OCI-LY7 (cell line): ENCODE measurements around the gene STK4. TPM values are rescaled to one million over a fixed set of nuclear protein-coding genes. Genes with fewer than 3 reads are reported as not detected.

ENCODE experiments used
- BruUV-seq: library from RNA; stranded (reverse); fragments of 400-500 nt; replicated peaks from 2 replicates; lab custom pipeline; 2021; lab: Mats Ljungman, UMichigan
- CTCF ChIA-PET: fragments of 300-600 bp; sonication (Branson Sonifier 250); formaldehyde crosslinking; loops from one replicate; lab custom pipeline; 2022; ENCODE audit warnings: antibody characterized with exemption; ENCODE audit not compliant: unreplicated experiment; lab: Charles Lee
- POLR2A ChIA-PET: fragments of 300-600 bp; sonication (Branson Sonifier 250); formaldehyde crosslinking; loops from one replicate; lab custom pipeline; 2022; ENCODE audit warnings: antibody characterized with exemption; lab: Charles Lee
- DNase-seq: peaks from one replicate; pipeline ENCODE4 v3.0.0-alpha.2; 2015; ENCODE audit warnings: low spot score
- H2AFZ ChIP-seq: fragments of 200-600 bp; sonication (generic), shearing (Covaris generic); 2 replicates; pipeline ENCODE4 v1.6.1; 2014; ENCODE audit warnings: mild to moderate bottlenecking, antibody characterized with exemption, low read length, moderate library complexity
- H3K27ac ChIP-seq: fragments of 200-600 bp; sonication (generic); 2 replicates; pipeline ENCODE4 v1.5.1; 2014; ENCODE audit warnings: mixed run types, low read depth, mild to moderate bottlenecking, moderate library complexity, low read length, inconsistent platforms; ENCODE audit not compliant: poor library complexity, severe bottlenecking
- H3K36me3 ChIP-seq: fragments of 200-600 bp; sonication (generic); 2 replicates; pipeline ENCODE4 v1.6.1; 2014; ENCODE audit warnings: mild to moderate bottlenecking, antibody characterized with exemption, low read length, moderate library complexity, mixed read lengths; ENCODE audit not compliant: insufficient read depth
- H3K4me1 ChIP-seq: fragments of 200-600 bp; sonication (generic); 2 replicates; pipeline ENCODE4 v1.5.1; 2014; ENCODE audit warnings: mild to moderate bottlenecking, low read length; ENCODE audit not compliant: insufficient read depth, poor library complexity, severe bottlenecking
- H3K4me2 ChIP-seq: fragments of 200-600 bp; sonication (generic); 2 replicates; pipeline ENCODE4 v1.6.1; 2014; ENCODE audit warnings: mild to moderate bottlenecking, low read length
- H3K4me3 ChIP-seq: fragments of 200-600 bp; sonication (generic); 2 replicates; pipeline ENCODE4 v1.5.1; 2014; ENCODE audit warnings: mild to moderate bottlenecking, low read depth, low read length; ENCODE audit not compliant: poor library complexity, severe bottlenecking
- H3K79me2 ChIP-seq: fragments of 200-600 bp; sonication (generic); 2 replicates; pipeline ENCODE4 v1.6.1; 2016; ENCODE audit warnings: low read depth, mild to moderate bottlenecking, low read length, moderate library complexity, mixed read lengths; ENCODE audit not compliant: insufficient read depth
- H3K9me2 ChIP-seq: fragments of 200-600 bp; sonication (generic); 2 replicates; pipeline ENCODE4 v1.6.1; 2016; ENCODE audit warnings: mild to moderate bottlenecking, low read length, mixed read lengths; ENCODE audit not compliant: insufficient read depth
- H3K9me3 ChIP-seq: fragments of 200-600 bp; sonication (generic); 2 replicates; pipeline ENCODE4 v1.6.1; 2014; ENCODE audit warnings: mild to moderate bottlenecking, mixed run types, low read length, mixed read lengths
- H4K20me1 ChIP-seq: fragments of 200-600 bp; sonication (generic); 2 replicates; pipeline ENCODE4 v1.6.1; 2014; ENCODE audit warnings: mild to moderate bottlenecking, antibody characterized with exemption, low read length, moderate library complexity, mixed read lengths; ENCODE audit not compliant: insufficient read depth
- EZH2phosphoT487 ChIP-seq: fragments of 200-600 bp; sonication (generic); IDR thresholded peaks from 2 replicates; pipeline ENCODE4 v1.6.1; 2018; ENCODE audit warnings: low read depth, borderline replicate concordance, mild to moderate bottlenecking, mixed run types, antibody characterized with exemption, low read length, moderate library complexity, mixed read lengths
- intact Hi-C: fragments of 100-400 bp; cut with micrococcal nuclease; formaldehyde crosslinking; loops from one replicate; pipeline ENCODE4 v1.10.0; 2022; ENCODE audit not compliant: unreplicated experiment
- total RNA-seq, 2 experiments: library from RNA; depleted of rRNA in 1 of 2; stranded (reverse); fragments of >200 nt in 1 of 2; shearing (Covaris generic) in 1 of 2; gene quantifications; 2 replicates each; pipeline ENCODE4 v1.2.3, GENCODE V29; 2014 to 2022
- TF ChIP-seq, protein P1 (sequence below): fragments of 200-600 bp; sonication (generic); conservative IDR thresholded peaks from 2 replicates; pipeline ENCODE4 v1.5.1; 2014; ENCODE audit warnings: mild to moderate bottlenecking, antibody characterized with exemption, low read length, moderate library complexity, mixed read lengths

STK4 gene
- total RNA-seq, 2 experiments from 2014 or later: 67.9 to 140 TPM

DNA sequence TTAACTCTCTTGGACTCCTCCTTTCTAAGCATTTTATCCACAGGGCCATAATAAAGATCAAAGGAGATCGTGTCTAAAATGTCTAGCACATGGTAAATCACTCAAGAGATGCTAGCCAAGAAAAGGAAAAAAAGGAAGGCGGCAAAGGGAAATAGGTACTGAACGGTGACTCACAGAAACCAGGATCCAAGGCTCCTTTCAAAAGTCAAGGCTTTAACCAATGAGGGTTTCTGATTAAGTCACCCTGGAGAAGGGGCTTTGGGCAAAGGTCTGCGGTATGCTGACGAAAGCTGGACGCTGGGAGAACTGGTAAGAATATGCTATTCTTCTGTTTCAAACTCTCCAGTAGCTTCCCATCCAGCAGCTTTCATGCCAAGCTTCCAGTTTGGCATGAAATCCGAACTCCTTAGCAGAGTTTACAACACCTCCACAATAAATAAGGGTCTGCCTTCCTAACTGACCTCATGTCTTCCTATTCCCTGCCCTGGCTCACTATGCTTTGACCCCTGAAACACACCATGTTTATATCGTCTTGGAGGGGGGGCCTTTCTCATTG lies 7.2 kb upstream of the STK4 start:
- DNase-seq: no peak
- Histone ChIP-seq H3K4me2 (peak overlapping the region; percentile 82), H3K27ac (no peak overlapping the region), H3K9me2 (no peaks in the 10 kb centered on the region), H3K9me3 (no peaks in the 10 kb centered on the region), H3K4me3 (peak overlapping the region; percentile 81), H3K36me3 (peaks cover 45% of the 10 kb centered on the region), H3K4me1 (peaks cover 62% of the 10 kb centered on the region), H3K79me2 (peaks cover 37% of the 10 kb centered on the region), H4K20me1 (peaks cover 5% of the 10 kb centered on the region; the same call in 1 of the 2 replicates), H2AFZ (no peak overlapping the region)
- intact Hi-C loops: no loop called here
- CTCF ChIA-PET: interaction anchor here (0.9 kb wide), 1 partner anchor 308 kb away, joined by 3 read pairs; the partner anchor contains the start of gene ADA
- POLR2A ChIA-PET: interaction anchor here (0.6 to 2.8 kb wide), 5 partner anchors 11 to 18 kb away, joined by 4 to 17 read pairs (median 5); no protein-coding TSS in a partner anchor
- TF ChIP-seq, protein P1, sequence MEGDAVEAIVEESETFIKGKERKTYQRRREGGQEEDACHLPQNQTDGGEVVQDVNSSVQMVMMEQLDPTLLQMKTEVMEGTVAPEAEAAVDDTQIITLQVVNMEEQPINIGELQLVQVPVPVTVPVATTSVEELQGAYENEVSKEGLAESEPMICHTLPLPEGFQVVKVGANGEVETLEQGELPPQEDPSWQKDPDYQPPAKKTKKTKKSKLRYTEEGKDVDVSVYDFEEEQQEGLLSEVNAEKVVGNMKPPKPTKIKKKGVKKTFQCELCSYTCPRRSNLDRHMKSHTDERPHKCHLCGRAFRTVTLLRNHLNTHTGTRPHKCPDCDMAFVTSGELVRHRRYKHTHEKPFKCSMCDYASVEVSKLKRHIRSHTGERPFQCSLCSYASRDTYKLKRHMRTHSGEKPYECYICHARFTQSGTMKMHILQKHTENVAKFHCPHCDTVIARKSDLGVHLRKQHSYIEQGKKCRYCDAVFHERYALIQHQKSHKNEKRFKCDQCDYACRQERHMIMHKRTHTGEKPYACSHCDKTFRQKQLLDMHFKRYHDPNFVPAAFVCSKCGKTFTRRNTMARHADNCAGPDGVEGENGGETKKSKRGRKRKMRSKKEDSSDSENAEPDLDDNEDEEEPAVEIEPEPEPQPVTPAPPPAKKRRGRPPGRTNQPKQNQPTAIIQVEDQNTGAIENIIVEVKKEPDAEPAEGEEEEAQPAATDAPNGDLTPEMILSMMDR: no peak
- no peak for TF ChIP-seq EZH2phosphoT487
- TSS peak; percentile 68 for BruUV-seq

GRCh38 chr20:44959638-44960102 lies 6.6 kb upstream of the STK4 start:
- intact Hi-C loops: loop anchor here (10.0 kb wide), 1 partner anchor 375 kb away; the partner anchor contains the start of gene PKIG
- no TSS peak for BruUV-seq

More at GRCh38 chr20:44959638-44960102, 6.6 kb upstream of the STK4 start:
- Histone ChIP-seq H3K27ac (peak overlapping the region; percentile 34), H3K36me3 (peaks cover 40% of the 10 kb centered on the region), H3K4me2 (peak overlapping the region; percentile 82), H4K20me1 (peaks cover 5% of the 10 kb centered on the region; the same call in 1 of the 2 replicates), H2AFZ (no peak overlapping the region; the same call in 1 of the 2 replicates), H3K4me1 (peaks cover 67% of the 10 kb centered on the region), H3K9me2 (no peaks in the 10 kb centered on the region), H3K9me3 (no peaks in the 10 kb centered on the region), H3K79me2 (peaks cover 37% of the 10 kb centered on the region), H3K4me3 (peak overlapping the region; percentile 81)
- peak; percentile 55 for DNase-seq
- TF ChIP-seq, protein P1: peak; percentile 39; the same call in 1 of the 2 replicates
- TF ChIP-seq EZH2phosphoT487: no peak
- CTCF ChIA-PET: interaction anchor here (0.6 kb wide), 1 partner anchor 51 kb away, joined by 3 read pairs; no protein-coding TSS in a partner anchor
- POLR2A ChIA-PET: interaction anchor here (1.2 to 2.8 kb wide), 6 partner anchors 11 to 19 kb away, joined by 3 to 17 read pairs (median 4); no protein-coding TSS in a partner anchor
